H1 (cell line): Measurements from ENCODE around the gene BABAM2. TPM values are rescaled to one million over a fixed set of nuclear protein-coding genes. Genes with fewer than 3 reads are reported as not detected.

Experiments
- CTCF ChIA-PET: fragments of 300-600 bp; sonication (Branson Sonifier 250); formaldehyde crosslinking; loops from one replicate; lab custom pipeline; 2021; ENCODE audit not compliant: partially characterized antibody; lab: Charles Lee
- POLR2A ChIA-PET: fragments of 300-600 bp; sonication (Branson Sonifier 250); formaldehyde crosslinking; loops from one replicate; lab custom pipeline; 2021; ENCODE audit warnings: inconsistent platforms; ENCODE audit not compliant: partially characterized antibody; lab: Charles Lee
- DNase-seq, 2 experiments: peaks; one replicate each; pipeline versions ENCODE4 v3.0.0 to v3.0.0-alpha.2; 2010 to 2022; ENCODE audit warnings: low spot score in 2 of 2, low read depth in 1 of 2, mixed read lengths in 1 of 2
- FAIRE-seq: peaks from 2 replicates; lab custom pipeline; 2011; peaks lifted over from hg19 to GRCh38; lab: Jason Lieb, UNC
- H2AFZ ChIP-seq: 2 replicates; pipeline ENCODE4 v1.8.1; 2012; ENCODE audit warnings: low read length, inconsistent platforms
- H2AK5ac ChIP-seq: 2 replicates; pipeline ENCODE4 v1.6.1; 2013; ENCODE audit warnings: low read depth, low read length
- H2BK120ac ChIP-seq: replicated peaks from 2 replicates; pipeline ENCODE3; 2013; ENCODE audit warnings: low read depth, low read length, inconsistent platforms
- H2BK12ac ChIP-seq: 2 replicates; pipeline ENCODE4 v1.6.1; 2013; ENCODE audit warnings: low read depth, low read length
- H2BK15ac ChIP-seq: 2 replicates; pipeline ENCODE4 v1.6.1; 2013; ENCODE audit warnings: low read length
- H2BK20ac ChIP-seq: 2 replicates; pipeline ENCODE4 v1.6.1; 2013; ENCODE audit warnings: low read length
- H2BK5ac ChIP-seq: 2 replicates; pipeline ENCODE4 v1.6.1; 2013; ENCODE audit warnings: low read depth, low read length
- H3K14ac ChIP-seq: 2 replicates; pipeline ENCODE4 v1.6.1; 2013; ENCODE audit warnings: inconsistent platforms; ENCODE audit not compliant: insufficient read length
- H3K18ac ChIP-seq: 2 replicates; pipeline ENCODE4 v1.6.1; 2013; ENCODE audit warnings: low read length; ENCODE audit errors: extremely low read depth
- H3K23ac ChIP-seq: 2 replicates; pipeline ENCODE4 v1.6.1; 2013; ENCODE audit warnings: inconsistent platforms; ENCODE audit not compliant: insufficient read length
- H3K23me2 ChIP-seq: 2 replicates; pipeline ENCODE4 v1.6.1; 2013; ENCODE audit warnings: low read depth, low read length
- H3K27ac ChIP-seq: 2 replicates; pipeline ENCODE4 v1.6.1; 2011; ENCODE audit warnings: low read depth, low read length, inconsistent platforms
- H3K27me3 ChIP-seq, 4 experiments: replicated peaks in 1 of 4; 1 replicate in 1 of 4; 2 replicates in 3 of 4; pipeline versions ENCODE4 v1.6.1 to v1.8.1; 2011 to 2013; ENCODE audit warnings: low read length in 3 of 4, mild to moderate bottlenecking in 3 of 4, inconsistent platforms in 2 of 4, mixed read lengths in 2 of 4, moderate library complexity in 1 of 4; ENCODE audit not compliant: control insufficient read depth in 3 of 4, insufficient read depth in 3 of 4; ENCODE audit errors: extremely low read depth in 1 of 4
- H3K36me3 ChIP-seq, 4 experiments: 2 replicates each; pipeline versions ENCODE4 v1.6.1 to v1.8.1; 2011 to 2013; ENCODE audit warnings: mild to moderate bottlenecking in 4 of 4, low read length in 3 of 4, moderate library complexity in 2 of 4, control low read depth in 1 of 4, inconsistent platforms in 1 of 4; ENCODE audit not compliant: insufficient read depth in 4 of 4, control insufficient read depth in 2 of 4
- H3K4ac ChIP-seq: replicated peaks from 2 replicates; pipeline ENCODE3; 2013; ENCODE audit warnings: low read length, low read depth, mixed read lengths, inconsistent platforms; ENCODE audit not compliant: insufficient read length
- H3K4me1 ChIP-seq, 4 experiments: replicated peaks in 1 of 4; 1 replicate in 1 of 4; 2 replicates in 3 of 4; pipeline versions ENCODE4 v1.6.1 to v1.8.1; 2011 to 2013; ENCODE audit warnings: low read length in 3 of 4, inconsistent platforms in 2 of 4, mixed read lengths in 1 of 4; ENCODE audit not compliant: insufficient read depth in 4 of 4, control insufficient read depth in 3 of 4
- H3K4me2 ChIP-seq, 2 experiments: 2 replicates each; pipeline versions ENCODE4 v1.6.1 to v1.8.1; 2011 to 2013; ENCODE audit warnings: low read depth in 2 of 2, low read length in 2 of 2, control low read depth in 1 of 2, inconsistent platforms in 1 of 2, mild to moderate bottlenecking in 1 of 2; ENCODE audit not compliant: insufficient read depth in 1 of 2
- H3K4me3 ChIP-seq, 4 experiments: fragments of 200-600, 300-600 bp in 1 of 4; sonication (generic), shearing (Covaris generic), sonication (Bioruptor Twin) in 1 of 4; 2 replicates each; pipeline versions ENCODE4 v1.5.1 to v1.8.1; 2011 to 2016; ENCODE audit warnings: low read length in 4 of 4, low read depth in 3 of 4, control low read depth in 2 of 4, inconsistent platforms in 2 of 4, mild to moderate bottlenecking in 2 of 4, mixed read lengths in 1 of 4, moderate library complexity in 1 of 4; ENCODE audit not compliant: insufficient read depth in 2 of 4; ENCODE audit errors: extremely low read depth in 1 of 4
- H3K56ac ChIP-seq: replicated peaks from 2 replicates; pipeline ENCODE3; 2013; ENCODE audit warnings: low read depth, mild to moderate bottlenecking, mixed read lengths, low read length, inconsistent platforms; ENCODE audit not compliant: insufficient read length
- H3K79me1 ChIP-seq: 2 replicates; pipeline ENCODE4 v1.6.1; 2013; ENCODE audit warnings: low read depth, low read length, control low read depth
- H3K79me2 ChIP-seq, 2 experiments: 2 replicates each; pipeline versions ENCODE4 v1.6.1 to v1.8.1; 2012 to 2013; ENCODE audit warnings: low read length in 2 of 2, mild to moderate bottlenecking in 2 of 2, inconsistent platforms in 1 of 2; ENCODE audit not compliant: insufficient read depth in 2 of 2, control insufficient read depth in 1 of 2
- H3K9ac ChIP-seq, 4 experiments: replicated peaks in 1 of 4; 1 replicate in 1 of 4; 2 replicates in 3 of 4; pipeline versions ENCODE4 v1.6.1 to v1.8.1; 2011 to 2013; ENCODE audit warnings: low read depth in 3 of 4, low read length in 3 of 4, control low read depth in 2 of 4, mild to moderate bottlenecking in 2 of 4, moderate library complexity in 2 of 4, inconsistent platforms in 1 of 4; ENCODE audit errors: extremely low read depth in 1 of 4
- H3K9me3 ChIP-seq, 2 experiments: 2 replicates each; pipeline versions ENCODE4 v1.6.1 to v1.8.1; 2012 to 2013; ENCODE audit warnings: mild to moderate bottlenecking in 2 of 2, moderate library complexity in 2 of 2, control low read depth in 1 of 2, inconsistent platforms in 1 of 2, low read depth in 1 of 2, low read length in 1 of 2, mixed read lengths in 1 of 2; ENCODE audit not compliant: insufficient read depth in 2 of 2
- H4K20me1 ChIP-seq, 2 experiments: replicated peaks in 1 of 2; 2 replicates each; pipeline versions ENCODE3 to v1.8.1; 2011 to 2013; ENCODE audit warnings: inconsistent platforms in 2 of 2, low read length in 2 of 2, mild to moderate bottlenecking in 1 of 2; ENCODE audit not compliant: insufficient read depth in 2 of 2, control insufficient read depth in 1 of 2
- H4K5ac ChIP-seq: 2 replicates; pipeline ENCODE4 v1.6.1; 2013; ENCODE audit warnings: low read length, low read depth, mixed read lengths, inconsistent platforms; ENCODE audit not compliant: insufficient read length
- H4K8ac ChIP-seq: 2 replicates; pipeline ENCODE4 v1.8.0; 2013; ENCODE audit warnings: mild to moderate bottlenecking, moderate library complexity, low read length, inconsistent platforms; ENCODE audit not compliant: insufficient read depth; ENCODE audit errors: extremely low read depth
- H4K91ac ChIP-seq: replicated peaks from 2 replicates; pipeline ENCODE3; 2013; ENCODE audit warnings: low read length, mixed read lengths, inconsistent platforms; ENCODE audit not compliant: insufficient read length
- EGR1 ChIP-seq: IDR thresholded peaks from 2 replicates; pipeline ENCODE4 v1.6.1; 2011; ENCODE audit warnings: low read depth, low read length, borderline replicate concordance
- HDAC2 ChIP-seq, 2 experiments: fragments of 300-600 bp in 1 of 2; sonication (generic) in 1 of 2; IDR thresholded peaks; 2 replicates each; pipeline ENCODE4 v1.6.1; 2011 to 2012; ENCODE audit warnings: low read depth in 2 of 2, low read length in 2 of 2, mild to moderate bottlenecking in 2 of 2, moderate library complexity in 2 of 2, borderline replicate concordance in 1 of 2, inconsistent platforms in 1 of 2
- KDM5A ChIP-seq: fragments of 200-600 bp; IDR thresholded peaks from 2 replicates; pipeline ENCODE4 v1.7.1; 2012; ENCODE audit warnings: mild to moderate bottlenecking, low read length, inconsistent platforms, mixed read lengths
- PHF8 ChIP-seq: fragments of 200-600 bp; sonication (generic); conservative IDR thresholded peaks from 2 replicates; pipeline ENCODE4 v1.7.1; 2012; ENCODE audit warnings: low read depth, mild to moderate bottlenecking, inconsistent platforms, low read length, moderate library complexity
- POLR2AphosphoS5 ChIP-seq: IDR thresholded peaks from 2 replicates; pipeline ENCODE4 v1.6.1; 2011; ENCODE audit warnings: low read depth, low read length
- SRF ChIP-seq: IDR thresholded peaks from 2 replicates; pipeline ENCODE4 v1.6.1; 2011; ENCODE audit warnings: mild to moderate bottlenecking, low read depth, low read length, moderate library complexity
- TCF12 ChIP-seq: IDR thresholded peaks from 2 replicates; pipeline ENCODE4 v1.6.1; 2011; ENCODE audit warnings: low read depth, mild to moderate bottlenecking, low read length
- USF2 ChIP-seq: IDR thresholded peaks from 2 replicates; pipeline ENCODE4 v1.6.1; 2011; ENCODE audit warnings: low read length, improper control_type of control experiment
- WGBS, 2 experiments: shearing (Covaris generic) in 1 of 2; methylation state at CpG; one replicate each; pipeline versions ENCODE4 v1.1.6 to v1.1.7; 2013 to 2015; ENCODE audit warnings: low lambda C conversion rate in 2 of 2, mixed read lengths in 2 of 2, inconsistent platforms in 1 of 2, low coverage in 1 of 2, missing lambda C conversion rate in 1 of 2; ENCODE audit not compliant: insufficient replicate concordance in 2 of 2, insufficient coverage in 1 of 2, insufficient read length in 1 of 2; ENCODE audit errors: extremely low coverage in 1 of 2, missing lambda C conversion rate in 1 of 2; 5-methylcytosine and 5-hydroxymethylcytosine counted together
- polyA plus RNA-seq, 7 experiments: library from polyadenylated mRNA; depleted of rRNA in 3 of 7; stranded (reverse) in 5 of 7; unstranded in 2 of 7; fragments of >200 nt in 5 of 7; fragments of 200-250 nt in 2 of 7; gene quantifications; 1 replicate in 5 of 7; 2 replicates in 1 of 7; 4 replicates in 1 of 7; pipeline versions ENCODE4 v1.2.1 to v1.2.3, GENCODE V29; 2011 to 2013; ENCODE audit warnings: missing spikeins in 2 of 7, mixed read lengths in 2 of 7
- total RNA-seq: library from RNA; stranded (reverse); fragmentation: NEBNext Ultra II Directional; extraction: Animal tissue kit (Norgen Biotek cat#: 25700); gene quantifications from 2 replicates; pipeline ENCODE4 v1.2.1, GENCODE V29; 2021

BABAM2 gene
- total and polyA plus RNA-seq, 2 of the 8 experiments (the other 6 are each of a cell fraction or from before 2014, with no cell fraction given), result 15.8 to 20.9 TPM

DNA sequence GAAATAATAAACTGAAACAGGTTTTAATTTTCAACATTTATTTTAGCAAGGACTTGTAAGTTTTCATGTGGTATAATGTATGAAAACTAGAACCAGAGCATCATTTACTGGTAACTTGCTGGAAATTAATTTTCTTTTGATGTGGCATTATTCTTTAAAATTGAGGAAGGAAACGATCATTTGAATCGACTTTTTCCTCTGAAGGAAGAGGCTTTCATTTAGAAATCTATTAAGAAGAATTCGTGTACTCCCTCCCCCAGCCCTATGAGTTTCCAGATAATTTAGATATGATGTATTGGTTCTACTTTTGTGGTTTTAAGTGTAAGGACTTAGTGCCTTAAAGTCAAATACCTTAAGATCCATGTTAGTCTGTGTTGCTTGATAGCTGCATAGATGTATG is 2.5 kb downstream of the BABAM2 start:
- ChIA-PET POLR2A (no interaction called here), CTCF (interaction anchor here (0.8 kb wide), 1 partner anchor 140 kb away, joined by 3 read pairs; no protein-coding TSS in a partner anchor)
- 91% methylated on average over 3 of the region's 3 CpGs; no CpG with 5 or more reads in 1 of the 2 experiments for WGBS, 2 experiments

More for the DNA sequence above, 2.5 kb downstream of the BABAM2 start:
- Histone ChIP-seq H3K9me3 (no peaks in the 10 kb centered on the region), H3K27me3 (no peaks in the 10 kb centered on the region), H3K36me3 (no peaks in the 10 kb centered on the region; a peak in 2 of 8 replicates), H3K4me2 (no peak overlapping the region), H3K79me1 (no peaks in the 10 kb centered on the region), H3K56ac (no peak overlapping the region), H2BK5ac (no peak overlapping the region), H2AK5ac (no peak overlapping the region), H3K27ac (no peak overlapping the region), H3K14ac (no peak overlapping the region), H2BK15ac (no peak overlapping the region), H3K23me2 (peaks cover 6% of the 10 kb centered on the region), H3K9ac (no peak overlapping the region), H3K4me3 (no peak overlapping the region), H3K23ac (no peak overlapping the region), H4K91ac (no peak overlapping the region), H3K4ac (no peak overlapping the region), H3K4me1 (no peaks in the 10 kb centered on the region), H4K20me1 (no peaks in the 10 kb centered on the region), H2BK120ac (no peak overlapping the region), H3K79me2 (0 out of 4 replicates have a peak, but pooled peaks cover 0 to 3% of the 10 kb centered on the region in 2 experiments), H2BK20ac (no peak overlapping the region), H2BK12ac (no peak overlapping the region), H3K18ac (no peak overlapping the region), H2AFZ (no peak overlapping the region), H4K8ac (no peak overlapping the region), H4K5ac (no peak overlapping the region)
- DNase-seq (no peak), FAIRE-seq (no peak)
- TF ChIP-seq HDAC2 (IDR thresholded peaks at IDR 0.05; ENCODE audit: borderline replicate concordance in 1 of 2, low read depth in 2 of 2, low read length in 2 of 2) (no peak), KDM5A (no peak), PHF8 (no peak), USF2 (no peak), POLR2AphosphoS5 (no peak), EGR1 (no peak), SRF (no peak), TCF12 (no peak)
